ENCODE data around the gene LSS. TPM values are rescaled to one million over a fixed set of nuclear protein-coding genes. Genes with fewer than 3 reads are reported as not detected.

The LSS gene
- total and polyA plus RNA-seq, 2 of the 8 experiments (the other 6 are each of a cell fraction or from before 2014, with no cell fraction given) = 96.1 to 123 TPM

DNA sequence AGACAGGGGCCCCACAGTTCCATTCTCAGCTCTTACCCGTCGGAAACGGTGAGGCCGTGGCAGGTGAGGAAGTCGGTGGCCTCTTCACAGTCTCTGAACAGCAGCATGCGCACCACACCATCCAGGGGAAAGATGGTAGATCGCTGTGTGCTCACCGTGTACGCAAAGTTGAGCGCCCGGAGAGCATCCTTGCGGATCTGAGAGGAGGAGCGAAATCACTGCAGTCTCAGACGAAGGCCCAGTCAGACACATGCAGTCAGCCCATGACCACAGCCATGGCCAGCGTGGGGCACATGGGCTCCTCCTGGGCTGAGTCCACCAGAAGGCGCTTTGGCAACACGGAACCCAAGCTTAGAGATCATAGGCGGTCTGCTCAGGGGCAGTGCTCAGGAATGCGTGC, 38.4 kb upstream of the LSS start:
- Histone ChIP-seq H3K18ac (ENCODE audit: extremely low read depth, low read length) (no peak overlapping the region), H3K4ac (replicated peaks; ENCODE audit: insufficient read length, low read depth, low read length) (no peak overlapping the region), H4K20me1 (replicated peaks in 1 of 2; ENCODE audit: control insufficient read depth in 1 of 2, insufficient read depth in 2 of 2, low read length in 2 of 2) (peaks cover 7 to 20% of the 10 kb centered on the region in 2 experiments), H3K27me3 (replicated peaks in 1 of 4; ENCODE audit: control insufficient read depth in 3 of 4, extremely low read depth in 1 of 4, insufficient read depth in 3 of 4, low read length in 3 of 4) (no peaks in the 10 kb centered on the region), H2AFZ (ENCODE audit: low read length) (no peak overlapping the region), H2BK20ac (ENCODE audit: low read length) (no peak overlapping the region), H3K23ac (ENCODE audit: insufficient read length) (no peak overlapping the region), H3K27ac (ENCODE audit: low read depth, low read length) (no peak overlapping the region), H3K4me1 (replicated peaks in 1 of 4; ENCODE audit: control insufficient read depth in 3 of 4, insufficient read depth in 4 of 4, low read length in 3 of 4) (no peaks in the 10 kb centered on the region), H3K36me3 (ENCODE audit: control insufficient read depth in 2 of 4, insufficient read depth in 4 of 4, low read length in 3 of 4) (peaks cover 16 to 56% (median 48%) of the 10 kb centered on the region in 4 experiments), H3K4me3 (ENCODE audit: extremely low read depth in 1 of 4, insufficient read depth in 2 of 4, low read depth in 3 of 4, low read length in 4 of 4) (no peak overlapping the region), H3K14ac (ENCODE audit: insufficient read length) (no peak overlapping the region), H3K56ac (replicated peaks; ENCODE audit: insufficient read length, low read depth, low read length) (no peak overlapping the region), H4K91ac (replicated peaks; ENCODE audit: insufficient read length, low read length) (no peak overlapping the region), H4K8ac (ENCODE audit: extremely low read depth, insufficient read depth, low read length) (no peak overlapping the region), H2BK120ac (replicated peaks; ENCODE audit: low read depth, low read length) (no peak overlapping the region), H3K23me2 (ENCODE audit: low read depth, low read length) (no peaks in the 10 kb centered on the region), H3K79me1 (ENCODE audit: low read depth, low read length) (peaks cover 4% of the 10 kb centered on the region; the same call in 1 of the 2 replicates), H2BK12ac (ENCODE audit: low read depth, low read length) (no peak overlapping the region), H3K9ac (replicated peaks in 1 of 4; ENCODE audit: extremely low read depth in 1 of 4, low read depth in 3 of 4, low read length in 3 of 4) (no peak overlapping the region), H3K9me3 (ENCODE audit: insufficient read depth in 2 of 2, low read depth in 1 of 2, low read length in 1 of 2) (no peaks in the 10 kb centered on the region), H2BK15ac (ENCODE audit: low read length) (no peak overlapping the region), H3K4me2 (ENCODE audit: insufficient read depth in 1 of 2, low read depth in 2 of 2, low read length in 2 of 2) (no peak overlapping the region), H2BK5ac (ENCODE audit: low read depth, low read length) (no peak overlapping the region), H2AK5ac (ENCODE audit: low read depth, low read length) (no peak overlapping the region), H3K79me2 (ENCODE audit: control insufficient read depth in 1 of 2, insufficient read depth in 2 of 2, low read length in 2 of 2) (no peaks in the 10 kb centered on the region), H4K5ac (ENCODE audit: insufficient read length, low read depth, low read length) (no peak overlapping the region)
- DNase-seq (ENCODE audit: low read depth in 1 of 2, low spot score in 2 of 2) (no peak), FAIRE-seq (no peak)
- CTCF ChIA-PET (ENCODE audit: partially characterized antibody) = interaction anchor here (2.4 kb wide), 1 partner anchor 17 kb away, joined by 9 read pairs; the partner anchor contains the start of gene MCM3AP
- POLR2A ChIA-PET (ENCODE audit: partially characterized antibody) = interaction anchor here (1.0 to 2.0 kb wide), 5 partner anchors 8 to 56 kb away, joined by 3 to 10 read pairs (median 3); no protein-coding TSS in a partner anchor
- TF ChIP-seq SIRT6 (IDR thresholded peaks at IDR 0.05; ENCODE audit: low read length) (no peak), CREB1 (IDR thresholded peaks at IDR 0.05) (no peak), CEBPB (IDR thresholded peaks at IDR 0.05; ENCODE audit: low read depth, low read length) (no peak), POLR2AphosphoS5 (IDR thresholded peaks at IDR 0.05; ENCODE audit: low read depth, low read length) (no peak)
- 88% methylated on average over 15 of the region's 19 CpGs; no CpG with 5 or more reads in 1 of the 2 experiments for WGBS, 2 experiments (ENCODE audit: extremely low coverage in 1 of 2, insufficient coverage in 1 of 2, insufficient read length in 1 of 2, insufficient replicate concordance in 2 of 2, low coverage in 1 of 2, low lambda C conversion rate in 2 of 2, missing lambda C conversion rate in 1 of 2)

All from H1 (cell line).